Medulla oblongata (tissue), 1 donor: ENCODE data around the gene C1QTNF6.
"Not testable (repeated sequence)": the region's sequence is repeated elsewhere in the genome, so short reads cannot be mapped to it uniquely, and the experiment has no call there.

Experiments used
- DNase-seq: peaks from one replicate; pipeline ENCODE4 v3.0.0-alpha.2; 2015; ENCODE audit errors: extremely low spot score

Gene C1QTNF6

GRCh38 chr22:37176464-37177061, 11.5 kb downstream of the C1QTNF6 start:
- peak; percentile 84 for DNase-seq

DNA sequence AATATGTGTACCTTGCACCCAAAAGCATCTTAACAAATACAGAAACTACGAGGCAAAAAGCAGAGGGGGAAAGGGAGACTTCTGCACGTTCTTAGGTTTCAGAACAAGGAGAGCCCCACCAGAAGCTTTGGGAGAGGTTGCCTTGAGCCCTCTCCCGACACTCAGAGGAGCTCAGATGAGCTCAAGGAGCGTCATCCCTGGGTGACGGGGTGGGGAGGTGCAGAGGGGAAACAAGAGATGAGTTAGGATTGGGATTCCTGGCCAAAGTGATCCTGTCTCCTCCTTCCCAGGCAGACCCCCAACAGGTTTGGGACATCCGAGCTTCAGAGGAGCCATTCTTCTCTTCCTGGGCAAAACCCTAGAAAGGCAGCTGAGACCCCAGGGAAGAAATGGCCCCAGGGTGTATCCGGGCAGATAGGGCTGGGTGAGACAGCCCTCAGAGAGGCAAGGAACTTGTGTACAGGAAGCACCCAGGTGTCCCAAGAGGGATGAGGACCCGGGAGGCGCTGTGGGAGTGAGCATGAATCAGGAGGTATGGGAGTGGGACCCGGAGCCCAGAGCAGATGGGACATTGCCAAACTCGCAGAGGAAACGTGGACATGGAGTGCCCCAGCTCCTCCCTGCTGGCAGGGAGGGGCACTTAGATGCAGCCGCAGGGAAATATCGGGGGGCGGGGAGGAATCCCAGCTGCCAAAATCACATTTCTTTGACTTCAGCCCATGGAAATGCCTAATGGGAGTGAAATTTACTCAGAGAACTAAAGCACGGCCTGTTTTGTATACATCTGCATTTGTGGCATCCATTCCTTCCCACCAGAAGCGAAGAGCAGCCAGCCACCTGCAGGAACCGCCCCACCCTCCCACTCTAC, 12.4 kb downstream of the C1QTNF6 start:
- DNase-seq: no peak

DNA sequence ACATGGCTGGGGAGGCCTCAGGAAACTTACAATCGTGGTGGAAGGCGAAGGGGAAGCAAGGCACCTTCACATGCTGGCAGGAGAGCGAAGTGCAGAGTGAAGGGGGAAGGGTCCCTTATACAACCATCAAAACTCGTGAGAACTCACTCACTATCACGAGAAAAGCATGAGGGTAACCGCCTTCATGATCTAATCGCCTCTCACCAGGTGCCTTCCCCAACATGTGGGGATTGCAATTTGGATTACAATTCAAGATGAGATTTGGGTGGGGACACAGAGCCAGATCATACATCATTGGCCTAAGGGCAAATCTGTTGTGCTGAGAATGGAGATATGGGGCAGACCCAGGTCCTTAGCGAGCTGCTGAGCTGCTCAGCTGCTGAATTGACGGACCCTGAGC, 13.1 kb downstream of the C1QTNF6 start:
- DNase-seq: no peak

GRCh38 chr22:37173709-37174108, 14.3 kb downstream of the C1QTNF6 start:
- DNase-seq: no peak

DNA sequence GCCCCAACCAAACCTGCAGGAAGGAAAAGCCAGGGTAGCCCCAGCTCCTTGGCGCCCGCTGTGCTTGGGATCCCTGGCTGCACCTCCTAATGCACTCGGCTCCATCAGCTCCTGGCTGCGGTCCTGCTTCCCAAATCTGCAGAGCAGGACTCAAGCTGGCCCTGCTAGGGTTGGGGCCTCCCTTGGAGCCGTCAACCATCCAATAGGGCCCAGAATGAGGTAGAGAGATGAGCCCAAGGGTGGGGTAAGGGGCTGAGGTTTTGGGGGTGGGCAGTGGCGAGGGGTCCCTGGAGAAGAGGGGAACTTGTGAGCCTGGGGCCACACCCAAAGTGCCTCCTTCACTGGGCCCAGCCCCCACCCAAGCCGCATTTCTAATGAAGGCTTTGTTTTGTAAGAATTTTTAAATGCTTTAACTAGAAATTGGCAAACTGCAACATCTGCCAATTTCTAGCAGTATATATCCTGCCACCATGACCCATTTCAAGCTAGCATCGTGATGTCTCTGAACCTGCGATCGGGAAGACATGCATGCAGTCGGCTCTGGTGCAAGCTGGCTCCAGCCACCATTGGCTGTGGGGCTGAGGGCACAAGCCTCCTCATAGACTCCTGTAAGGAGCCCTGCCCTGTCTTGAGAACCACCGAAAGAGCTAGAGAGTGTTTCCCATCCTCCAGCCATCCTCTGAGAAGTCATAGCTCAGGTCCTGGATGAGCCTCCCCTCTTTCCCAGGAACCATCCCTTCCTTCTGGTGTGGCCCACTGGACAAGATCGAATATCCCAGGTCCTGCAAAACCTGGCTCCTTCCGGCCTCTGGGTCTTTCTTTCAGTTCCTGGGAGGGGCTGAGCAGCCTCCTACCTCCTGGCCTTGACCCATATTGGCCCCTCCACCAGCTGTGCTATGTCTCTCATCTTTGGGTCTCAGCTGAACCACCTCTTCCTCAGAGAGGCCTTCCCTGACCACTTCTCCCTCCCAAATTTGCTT, 15.5 kb downstream of the C1QTNF6 start:
- no peak for DNase-seq

DNA sequence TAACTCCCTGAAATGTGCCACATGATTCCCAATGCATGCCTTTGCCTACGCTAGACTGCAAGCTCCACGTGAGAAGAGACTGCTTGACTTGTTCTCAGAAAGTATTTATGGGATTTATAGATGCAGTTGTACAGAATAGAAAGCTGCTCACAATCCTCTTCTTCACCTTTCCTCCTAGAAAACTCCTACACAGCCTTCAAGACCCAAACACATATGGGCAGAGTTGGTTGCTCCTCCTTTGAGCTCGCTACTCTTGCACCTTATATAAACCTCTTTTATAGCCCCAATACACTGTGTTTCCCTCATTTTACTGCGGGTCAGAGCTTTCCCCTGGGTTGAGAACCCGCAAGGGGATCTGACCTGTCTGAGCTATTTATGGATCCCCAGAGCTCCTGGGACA, 16.4 kb downstream of the C1QTNF6 start:
- DNase-seq: no peak

DNA sequence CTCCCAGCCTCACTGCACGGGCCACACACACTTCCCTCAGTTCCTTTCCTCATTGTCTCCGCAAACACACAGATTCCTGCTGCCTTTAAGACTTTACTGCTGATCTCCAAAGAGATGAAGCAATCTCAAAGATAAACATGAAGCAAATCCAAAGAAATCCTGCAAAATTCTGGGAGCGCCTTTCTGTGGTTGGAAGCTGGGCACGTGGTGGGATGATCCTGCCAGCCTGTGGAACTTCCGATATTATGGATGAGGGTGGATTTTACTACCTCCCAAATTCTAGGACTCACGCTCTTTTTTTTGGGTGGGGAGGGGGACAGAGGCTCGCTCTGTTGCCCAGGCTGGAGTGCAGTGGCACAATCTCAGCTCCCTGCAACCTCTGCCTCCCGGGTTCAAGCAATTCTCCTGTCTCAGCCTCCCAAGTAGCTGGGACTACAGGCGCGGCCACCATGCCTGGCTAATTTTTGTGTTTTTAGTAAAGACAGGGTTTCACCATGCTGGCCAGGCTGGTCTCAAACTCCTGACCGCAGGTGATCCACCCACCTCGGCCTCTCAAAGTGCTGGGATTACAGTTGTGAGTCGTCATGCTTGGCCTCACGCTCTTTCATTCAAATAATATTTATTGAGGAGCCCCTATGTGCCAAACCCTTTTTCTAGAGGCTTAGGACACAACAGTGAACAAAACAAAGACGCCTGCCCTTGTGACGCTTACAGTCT, 17.2 kb downstream of the C1QTNF6 start:
- DNase-seq: not testable (repeated sequence)

GRCh38 chr22:37169947-37170688, 17.9 kb downstream of the C1QTNF6 start:
- DNase-seq: no peak

DNA sequence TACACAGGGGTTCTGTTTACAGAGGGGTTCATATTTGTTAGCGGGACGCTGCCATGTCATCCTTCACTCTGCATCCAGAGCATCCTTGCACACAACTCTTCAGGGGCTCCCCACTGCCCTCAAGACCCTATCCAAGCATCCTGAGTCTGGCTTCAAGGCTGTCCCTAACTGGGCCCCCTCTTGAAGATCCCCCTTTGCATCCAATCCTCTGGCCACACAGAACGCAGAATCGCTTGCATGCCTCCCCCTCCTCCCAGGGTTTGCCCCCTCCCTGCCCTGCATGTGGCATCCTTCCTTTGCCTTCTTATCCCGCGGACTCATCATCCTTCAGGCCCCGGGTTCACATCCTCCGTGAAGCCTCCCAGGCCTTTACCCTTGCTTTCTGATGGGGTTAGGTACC, 18.6 kb downstream of the C1QTNF6 start:
- DNase-seq: no peak

DNA sequence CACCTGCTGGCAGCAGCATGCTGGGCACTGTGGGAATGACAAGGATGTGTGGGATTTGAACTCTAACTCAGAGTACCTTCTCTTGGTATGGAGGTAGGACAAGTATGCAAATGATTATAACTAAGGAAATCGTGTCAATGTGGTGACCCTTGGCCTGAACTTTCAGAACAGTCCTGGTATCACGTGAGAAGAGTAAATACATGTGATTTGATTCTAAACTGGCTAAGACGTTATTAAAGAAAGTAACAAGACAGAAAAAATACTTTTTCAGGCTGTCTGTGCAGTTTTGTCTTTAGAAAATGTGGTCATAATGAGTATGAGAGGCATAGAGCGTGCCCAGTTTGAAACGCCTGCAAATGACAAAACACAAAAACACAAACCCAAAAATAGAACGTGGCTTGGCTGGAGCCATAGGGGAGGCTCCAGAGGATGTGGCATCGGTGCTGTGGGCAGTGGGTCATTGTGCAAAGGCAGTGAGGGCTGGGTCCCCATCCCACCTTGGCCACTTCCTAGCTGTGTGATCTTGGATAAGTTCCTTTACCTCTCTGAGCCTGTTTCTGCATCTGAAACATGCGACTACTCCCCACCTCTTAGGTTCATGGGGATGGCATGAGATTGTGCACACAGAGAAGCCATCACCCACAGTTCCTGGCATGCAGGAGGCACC, 19.9 kb downstream of the C1QTNF6 start:
- DNase-seq: no peak

- no peak for DNase-seq
These were observed 20.7 kb downstream of the C1QTNF6 start for GRCh38 chr22:37167176-37167980.

DNA sequence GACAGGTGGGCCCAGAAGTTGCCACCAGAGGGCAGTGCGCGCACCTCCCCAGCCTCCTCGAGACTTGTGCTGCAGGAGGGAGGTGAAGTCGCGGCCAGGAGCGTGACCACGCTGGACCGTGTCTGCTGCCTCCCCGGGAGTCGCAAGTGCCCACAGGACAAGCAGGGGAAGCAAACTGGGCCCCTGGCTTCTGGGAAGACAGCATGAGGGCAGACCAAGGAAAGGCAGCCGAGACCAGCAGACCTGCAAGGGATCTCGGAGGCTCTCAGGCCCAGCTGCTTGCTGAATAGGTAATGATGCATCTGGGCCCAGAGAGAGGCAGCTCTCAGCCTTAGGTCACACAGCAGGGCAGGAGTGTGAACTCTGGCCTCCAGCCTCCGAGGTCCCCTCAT, 21.4 kb downstream of the C1QTNF6 start:
- peak; percentile 80 for DNase-seq

DNA sequence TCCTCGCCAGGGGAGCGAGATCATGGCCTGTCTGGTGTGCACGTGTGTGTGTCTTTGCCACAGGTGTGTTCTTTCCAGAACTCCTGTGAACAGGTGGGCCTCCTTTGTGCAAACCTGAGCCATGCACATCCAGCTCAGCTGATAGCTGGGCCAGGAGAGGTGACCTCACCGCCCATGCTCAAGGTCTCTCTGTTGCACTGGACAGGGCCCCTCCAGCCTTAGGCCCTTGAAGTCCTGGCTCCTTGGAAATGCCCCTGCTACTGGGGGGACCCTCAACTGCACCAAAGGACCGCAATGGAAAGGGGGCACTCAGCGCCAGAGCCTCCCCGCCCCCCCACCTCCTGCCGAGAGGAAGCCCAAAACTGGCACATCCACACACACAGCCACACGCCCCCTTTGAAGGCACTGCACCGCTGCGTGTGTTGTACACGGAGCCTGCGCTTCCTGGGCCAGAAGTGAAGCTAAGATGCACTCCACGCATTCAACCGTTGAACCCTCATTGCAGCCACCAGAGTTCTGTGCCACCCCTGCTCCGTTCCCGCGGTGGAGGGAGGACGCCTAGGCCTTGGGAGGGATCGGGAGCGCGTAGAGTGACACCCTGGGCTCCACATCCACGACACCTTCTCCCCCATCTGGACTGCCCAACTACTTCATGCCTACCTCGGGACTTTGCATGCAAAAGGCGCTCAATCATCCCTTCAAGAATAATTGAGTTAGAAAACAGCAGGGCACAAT, 21.9 kb downstream of the C1QTNF6 start:
- no peak for DNase-seq

DNA sequence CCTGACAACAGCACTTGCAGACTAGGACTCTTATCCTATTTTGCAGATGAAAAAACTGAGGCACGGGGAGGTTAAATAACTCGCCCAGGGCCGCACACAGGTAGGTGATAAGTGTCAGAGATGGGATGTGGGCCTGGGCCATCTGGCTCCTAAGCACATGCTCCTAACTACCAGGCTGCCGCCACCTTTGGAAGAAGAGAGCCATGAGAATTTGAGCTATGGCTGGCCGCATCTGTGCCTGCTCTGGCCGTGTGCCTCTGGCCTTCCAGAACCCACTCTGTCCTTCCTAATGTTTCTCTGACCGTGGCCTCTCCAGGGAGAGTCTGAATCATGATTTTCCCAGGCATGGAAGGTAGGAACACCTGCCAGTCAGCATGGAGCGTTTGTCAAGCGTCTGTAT, 23.0 kb downstream of the C1QTNF6 start:
- DNase-seq: no peak

- no peak for DNase-seq
These were observed 23.6 kb downstream of the C1QTNF6 start for GRCh38 chr22:37164505-37164887.

DNA sequence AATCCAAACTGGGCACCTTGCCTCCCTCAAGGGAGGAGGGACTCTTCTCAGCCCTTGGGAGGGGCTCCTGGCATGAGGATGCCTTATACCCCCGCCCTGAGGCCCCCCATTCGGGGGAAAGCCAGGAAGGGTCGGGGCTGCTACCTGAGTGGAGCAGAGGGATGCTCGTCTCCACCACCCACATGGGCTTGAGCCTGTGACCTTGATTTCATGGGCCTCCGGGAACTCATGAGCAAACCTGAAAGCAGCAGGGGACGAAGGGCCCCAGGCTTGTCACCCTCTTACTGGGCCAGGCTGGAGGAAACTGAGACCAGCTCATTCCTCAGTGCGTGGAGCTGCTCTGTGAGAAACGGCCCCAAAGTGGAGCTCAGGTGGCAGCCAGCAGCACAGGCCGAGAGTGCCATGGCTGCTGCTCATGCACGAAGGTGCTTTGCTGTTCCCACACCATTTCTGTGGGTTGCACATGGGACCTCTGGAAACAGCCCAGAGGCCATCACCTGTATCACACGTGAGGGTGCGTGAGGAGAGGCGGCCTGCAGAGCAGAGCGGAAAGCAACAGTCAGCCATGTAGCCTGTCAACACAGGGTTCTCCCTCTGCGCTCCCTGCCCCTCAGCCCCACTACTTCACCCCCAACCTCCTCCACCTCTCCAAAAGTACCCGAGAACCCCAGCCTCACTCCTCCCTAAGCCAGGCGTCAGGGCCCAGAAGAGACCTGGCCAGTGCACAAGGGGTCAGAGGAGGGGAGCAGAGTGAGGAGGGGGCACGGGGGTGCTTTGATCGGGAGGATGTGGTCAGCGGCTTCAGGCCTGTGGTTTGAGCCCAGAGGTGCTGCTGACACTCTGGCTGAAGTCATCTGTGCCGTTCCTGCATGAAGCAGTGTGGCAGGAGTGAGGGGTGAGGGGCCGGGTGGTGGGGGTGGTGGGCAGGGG, 24.2 kb downstream of the C1QTNF6 start:
- no peak for DNase-seq

DNA sequence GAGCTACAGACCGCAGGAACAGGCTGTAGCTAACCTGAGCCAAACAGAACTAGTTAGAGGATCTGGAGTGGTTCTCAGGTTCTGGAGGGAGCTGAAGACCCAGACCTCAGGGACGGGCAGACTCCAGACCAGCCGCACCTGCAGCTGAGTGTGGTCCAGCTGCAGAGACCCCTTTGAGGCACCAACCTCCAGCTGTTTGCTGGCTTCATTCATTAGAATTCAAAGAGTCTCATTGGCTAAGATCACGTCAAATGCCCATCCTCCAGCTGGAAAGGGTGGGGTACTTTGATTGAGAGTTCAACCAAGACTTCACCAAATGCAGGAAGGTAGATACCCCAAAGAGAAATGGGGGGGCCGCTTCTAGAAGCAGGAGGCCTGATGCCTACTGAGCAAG, 25.0 kb downstream of the C1QTNF6 start:
- no peak for DNase-seq
